Stimulated activated naive B cell treated with anti-CD40 and anti-IgM and Interleukin-4, amounts not matched to agents 10 μg/mL and 1 μg/mL and 100 μg/mL, for 72 hours (primary cell): ENCODE results near the gene CTR9.

Experiments
- ATAC-seq, 2 donors: fragments of 150-1000 bp; cut with Tn5 transposase; replicated peaks; 2 replicates each; pipeline ENCODE4 v1.10.0; 2021; ENCODE audit warnings: moderate library complexity in 1 of 2
- DNase-seq: peaks from one replicate; pipeline ENCODE4 v3.0.0; 2021
- H3K27ac Mint-ChIP-seq: one replicate; pipeline ENCODE4 v1.8.0; 2022; ENCODE audit warnings: mild to moderate bottlenecking, mixed read lengths
- H3K27me3 Mint-ChIP-seq, 2 donors: one replicate each; pipeline ENCODE4 v1.8.0; 2022; ENCODE audit warnings: mixed read lengths in 2 of 2
- H3K36me3 Mint-ChIP-seq, 2 donors: one replicate each; pipeline ENCODE4 v1.8.0; 2022; ENCODE audit warnings: mixed read lengths in 2 of 2, mild to moderate bottlenecking in 1 of 2
- H3K4me1 Mint-ChIP-seq, 2 donors: one replicate each; pipeline ENCODE4 v1.8.0; 2022; ENCODE audit warnings: mixed read lengths in 2 of 2, mild to moderate bottlenecking in 1 of 2
- H3K4me3 Mint-ChIP-seq, 2 donors: one replicate each; pipeline ENCODE4 v1.8.0; 2022; ENCODE audit warnings: mild to moderate bottlenecking in 2 of 2, mixed read lengths in 2 of 2, moderate library complexity in 1 of 2
- H3K9me3 Mint-ChIP-seq, 2 donors: one replicate each; pipeline ENCODE4 v1.8.0; 2022; ENCODE audit warnings: mixed read lengths in 2 of 2, mild to moderate bottlenecking in 1 of 2

CTR9 gene

DNA sequence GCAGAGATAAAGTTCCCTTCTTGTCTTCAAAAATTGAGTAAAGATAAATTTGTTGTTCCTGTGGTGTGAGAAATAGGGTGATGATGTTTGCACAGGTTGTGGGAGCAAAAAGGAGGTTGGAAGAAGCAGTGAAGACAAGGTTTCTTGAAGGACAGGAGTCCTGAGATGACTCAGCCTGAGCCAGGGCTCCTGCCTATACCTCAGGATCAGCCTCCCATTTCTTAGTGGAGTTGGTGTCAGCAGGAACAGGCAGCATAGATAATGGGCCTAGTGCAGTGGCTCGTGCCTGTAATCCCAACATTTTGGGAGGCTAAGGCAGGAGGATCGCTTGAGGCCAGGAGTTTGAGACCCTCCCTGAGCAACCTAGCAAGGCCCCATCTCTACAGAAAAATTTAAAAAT is 29.0 kb downstream of the CTR9 start:
- no peak for ATAC-seq
- no peak for DNase-seq
- Mint-ChIP-seq H3K4me1 (peaks cover 2 to 11% of the 10 kb centered on the region in 2 donors), H3K9me3 (no peaks in the 10 kb centered on the region), H3K27ac (peak overlapping the region; percentile 60), H3K36me3 (peaks cover 26 to 50% of the 10 kb centered on the region in 2 donors), H3K27me3 (no peaks in the 10 kb centered on the region), H3K4me3 (no peak overlapping the region)

- DNase-seq: no peak
- no peak overlapping the region for H3K4me3 Mint-ChIP-seq
- H3K27ac Mint-ChIP-seq: no peak overlapping the region
- peaks cover 0 to 2% of the 10 kb centered on the region in 2 donors for H3K4me1 Mint-ChIP-seq
- H3K27me3 Mint-ChIP-seq: no peaks in the 10 kb centered on the region
- no peaks in the 10 kb centered on the region for H3K9me3 Mint-ChIP-seq
- peaks cover 6 to 22% of the 10 kb centered on the region in 2 donors for H3K36me3 Mint-ChIP-seq
- ATAC-seq: no peak
Observed at GRCh38 chr11:10784232-10785145, 33.4 kb downstream of the CTR9 start.

DNA sequence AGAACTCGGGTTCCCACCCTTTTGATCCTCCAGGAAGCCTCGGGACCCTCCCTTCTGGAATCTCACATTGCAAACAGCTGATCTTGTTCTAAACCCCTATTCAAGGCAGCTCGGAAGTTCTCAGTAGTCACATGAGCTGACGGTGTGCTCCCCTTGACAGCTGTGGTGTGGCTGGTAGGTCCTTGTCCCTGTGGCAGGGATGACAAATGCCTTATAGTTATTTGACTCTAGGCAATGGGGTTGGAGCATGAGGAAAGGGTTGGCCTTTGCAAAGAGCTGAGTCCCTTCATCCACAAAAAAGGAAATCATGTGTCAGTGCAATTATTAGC is 34.1 kb downstream of the CTR9 start:
- Mint-ChIP-seq H3K4me1 (peaks cover 0 to under 1% of the 10 kb centered on the region in 2 donors), H3K9me3 (no peaks in the 10 kb centered on the region), H3K27me3 (no peaks in the 10 kb centered on the region), H3K27ac (no peak overlapping the region), H3K36me3 (peaks cover 3 to 18% of the 10 kb centered on the region in 2 donors), H3K4me3 (no peak overlapping the region)
- ATAC-seq (no peak), DNase-seq (no peak)

DNA sequence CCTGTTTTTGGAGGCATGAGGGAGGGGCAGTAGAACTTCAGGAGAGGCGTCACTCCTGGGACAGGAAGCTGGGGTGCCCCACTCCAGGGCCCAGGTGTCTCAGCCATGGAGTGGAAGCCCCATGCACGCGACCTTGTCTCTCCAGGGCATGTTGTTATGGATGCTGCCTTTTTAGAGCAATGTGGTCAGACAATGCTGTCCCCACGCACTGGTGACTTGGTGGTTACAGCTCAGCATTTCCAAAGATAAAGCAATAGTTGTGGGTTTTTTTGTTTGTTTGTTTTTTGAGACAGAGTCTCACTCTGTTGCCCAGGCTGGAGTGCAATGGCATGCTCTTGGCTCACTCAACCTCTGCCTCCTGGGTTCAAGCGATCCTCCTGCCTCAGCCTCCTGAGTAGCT is 35.4 kb downstream of the CTR9 start:
- H3K4me3 Mint-ChIP-seq: no peak overlapping the region
- no peak for DNase-seq

DNA sequence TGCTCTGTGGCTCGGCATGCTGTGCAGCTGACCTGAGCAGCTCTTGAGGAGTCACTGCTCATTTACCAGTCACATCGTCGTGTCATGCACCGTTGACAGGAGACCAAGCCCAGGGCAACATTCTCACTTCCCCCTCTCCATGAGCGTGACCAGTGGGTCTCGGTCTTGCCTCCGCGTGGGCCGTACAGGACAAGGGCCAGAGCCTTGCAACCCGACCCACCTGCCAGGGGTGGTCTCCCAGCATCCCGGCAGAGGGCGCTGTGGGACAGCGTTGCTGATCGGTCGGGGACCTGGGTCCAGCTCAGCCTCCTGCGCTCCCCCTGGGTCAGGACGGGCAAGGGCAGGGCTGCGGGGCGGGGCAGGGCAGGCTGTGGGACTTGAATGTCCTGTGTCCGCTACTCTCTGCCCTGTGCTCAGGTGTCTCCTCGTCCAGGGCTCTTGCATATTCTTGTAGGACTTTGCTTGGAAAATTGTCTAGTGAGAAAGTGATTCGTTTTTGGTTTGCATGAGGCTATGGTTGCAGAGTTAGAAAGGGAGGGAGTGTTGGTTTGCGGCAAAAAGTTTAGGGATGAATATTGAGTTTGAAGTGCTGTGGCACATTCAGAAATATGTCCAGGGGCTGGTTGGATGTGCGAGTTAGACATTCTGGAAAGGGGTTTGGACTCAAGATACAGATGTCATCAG is 41.5 kb downstream of the CTR9 start:
- ATAC-seq (peak; percentile 92 to 94), DNase-seq (peak; percentile 87)
- no peak overlapping the region for H3K27ac Mint-ChIP-seq
- H3K4me3 Mint-ChIP-seq: peak overlapping the region; percentile 1 to 26
- no peaks in the 10 kb centered on the region for H3K27me3 Mint-ChIP-seq
- H3K36me3 Mint-ChIP-seq: peaks cover 9 to 24% of the 10 kb centered on the region in 2 donors
- H3K9me3 Mint-ChIP-seq: no peaks in the 10 kb centered on the region
- H3K4me1 Mint-ChIP-seq: peaks cover 22 to 34% of the 10 kb centered on the region in 2 donors

More for the DNA sequence above, 35.4 kb downstream of the CTR9 start:
- no peaks in the 10 kb centered on the region for H3K27me3 Mint-ChIP-seq
- no peaks in the 10 kb centered on the region for H3K4me1 Mint-ChIP-seq
- peak in 1 of 2 donors; percentile 16 for ATAC-seq
- H3K9me3 Mint-ChIP-seq: no peaks in the 10 kb centered on the region
- no peak overlapping the region for H3K27ac Mint-ChIP-seq
- H3K36me3 Mint-ChIP-seq: peaks cover 2 to 5% of the 10 kb centered on the region in 2 donors

DNA sequence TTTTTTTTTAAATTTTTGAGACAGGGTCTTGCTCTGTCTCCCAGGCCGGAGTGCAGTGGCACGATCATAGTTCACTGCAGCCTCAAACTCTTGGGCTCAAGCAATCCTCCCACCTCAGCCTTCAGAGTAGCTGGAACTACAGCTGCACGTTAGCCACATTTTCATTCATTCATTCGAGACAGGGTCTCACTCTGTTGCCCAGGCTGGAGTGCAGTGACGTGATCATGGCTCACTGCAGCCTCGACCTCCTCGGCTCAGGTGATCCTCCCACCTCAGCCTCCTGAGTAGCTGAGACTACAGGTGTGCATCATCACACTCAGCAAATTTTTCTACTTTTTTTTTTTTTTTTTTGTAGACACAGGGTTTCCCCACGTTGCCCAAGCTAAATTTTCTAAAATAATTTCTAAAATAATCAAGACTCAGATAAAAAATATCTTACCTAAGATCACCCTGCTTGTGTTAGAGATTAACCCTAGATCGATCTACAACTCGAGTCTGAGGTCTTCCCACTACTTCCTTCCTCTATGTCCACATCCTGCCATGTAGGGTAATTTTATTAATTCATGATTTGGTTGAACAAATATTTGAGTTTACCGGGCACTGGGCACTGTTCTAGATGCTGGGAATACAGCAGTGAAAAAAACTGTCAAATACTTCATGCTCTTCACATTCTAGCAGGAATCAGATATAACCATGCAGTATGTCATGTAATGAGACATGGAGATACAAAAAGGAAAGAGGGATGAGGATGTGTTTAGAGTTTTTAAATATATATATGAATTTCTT is 42.6 kb downstream of the CTR9 start:
- Mint-ChIP-seq H3K4me3 (no peak overlapping the region), H3K27ac (no peak overlapping the region), H3K27me3 (no peaks in the 10 kb centered on the region), H3K4me1 (peaks cover 22 to 34% of the 10 kb centered on the region in 2 donors), H3K9me3 (no peaks in the 10 kb centered on the region), H3K36me3 (peaks cover 9 to 27% of the 10 kb centered on the region in 2 donors)
- DNase-seq (no peak), ATAC-seq (no peak)

GRCh38 chr11:10796191-10796590 is 45.1 kb downstream of the CTR9 start:
- Mint-ChIP-seq H3K4me1 (peaks cover 24 to 34% of the 10 kb centered on the region in 2 donors), H3K27ac (peak overlapping the region; percentile 37), H3K27me3 (no peaks in the 10 kb centered on the region), H3K9me3 (no peaks in the 10 kb centered on the region), H3K36me3 (peaks cover 25 to 43% of the 10 kb centered on the region in 2 donors), H3K4me3 (no peak overlapping the region)
- no peak for ATAC-seq
- no peak for DNase-seq

DNA sequence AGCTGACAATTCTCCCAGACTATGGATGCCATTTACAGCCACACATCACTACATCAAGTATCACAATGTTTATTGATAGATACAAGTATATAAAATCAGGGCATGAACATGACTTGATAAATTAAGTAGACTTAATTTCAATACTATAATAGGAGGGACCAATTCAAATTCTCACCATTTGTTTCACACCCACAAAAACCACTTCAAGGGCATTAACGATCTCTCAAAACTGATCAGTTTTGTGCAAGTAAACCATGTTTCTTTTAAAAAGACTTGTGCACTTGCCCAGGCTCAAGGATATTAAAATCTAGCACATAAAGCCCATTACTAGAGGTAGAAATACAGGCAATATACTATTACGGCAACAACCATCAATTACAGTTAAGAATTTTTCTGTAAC is 46.0 kb downstream of the CTR9 start:
- Mint-ChIP-seq H3K36me3 (peaks cover 30 to 49% of the 10 kb centered on the region in 2 donors), H3K4me1 (peaks cover 23 to 30% of the 10 kb centered on the region in 2 donors), H3K27me3 (no peaks in the 10 kb centered on the region), H3K27ac (no peak overlapping the region), H3K4me3 (no peak overlapping the region), H3K9me3 (no peaks in the 10 kb centered on the region)
- DNase-seq (no peak), ATAC-seq (no peak)

DNA sequence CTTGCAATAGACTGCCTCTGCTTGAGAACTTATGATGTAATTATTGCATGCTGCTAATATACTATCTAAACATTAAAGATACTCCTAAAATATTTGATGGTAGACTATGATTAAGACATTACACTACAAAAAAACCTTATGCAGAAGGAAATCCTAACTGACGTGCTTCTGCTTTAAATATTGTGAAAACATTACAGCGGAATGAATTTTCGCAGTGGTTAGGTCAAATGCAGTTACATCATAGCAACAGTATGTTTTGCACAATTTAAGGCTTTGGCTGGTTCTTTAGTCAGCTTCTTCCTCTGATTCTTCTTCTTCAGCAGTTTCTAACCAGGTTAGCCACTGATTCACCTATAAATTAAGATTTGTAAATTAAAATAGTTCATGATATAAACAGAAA is 46.5 kb downstream of the CTR9 start:
- Mint-ChIP-seq H3K27me3 (no peaks in the 10 kb centered on the region), H3K4me3 (no peak overlapping the region), H3K27ac (no peak overlapping the region), H3K36me3 (peaks cover 30 to 49% of the 10 kb centered on the region in 2 donors), H3K4me1 (peaks cover 17 to 24% of the 10 kb centered on the region in 2 donors), H3K9me3 (no peaks in the 10 kb centered on the region)
- no peak for DNase-seq
- ATAC-seq: no peak

GRCh38 chr11:10798330-10798928 is 47.4 kb downstream of the CTR9 start:
- Mint-ChIP-seq H3K4me3 (no peak overlapping the region), H3K27me3 (no peaks in the 10 kb centered on the region), H3K4me1 (peaks cover 14 to 16% of the 10 kb centered on the region in 2 donors), H3K9me3 (no peaks in the 10 kb centered on the region), H3K36me3 (peaks cover 33 to 51% of the 10 kb centered on the region in 2 donors), H3K27ac (no peak overlapping the region)
- no peak for ATAC-seq
- DNase-seq: no peak

DNA sequence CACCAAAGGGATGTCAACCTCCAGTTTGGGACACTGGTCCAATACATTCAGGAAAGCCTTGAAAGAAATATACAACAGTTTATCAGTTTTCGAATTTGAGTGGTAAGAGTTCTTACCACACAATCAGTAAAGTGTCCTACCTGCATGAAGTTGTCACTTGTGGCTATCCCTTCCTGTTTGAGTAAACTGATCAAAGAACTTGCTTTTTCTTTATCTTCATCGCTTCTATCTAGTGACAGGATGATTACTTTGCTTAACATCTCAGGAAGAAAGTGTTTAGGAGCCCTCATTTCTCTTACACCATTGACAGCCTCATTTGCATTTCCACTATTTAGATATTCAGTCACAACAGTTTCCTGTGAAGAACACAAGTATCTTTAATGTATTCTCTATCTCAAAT is 49.2 kb downstream of the CTR9 start:
- ATAC-seq (no peak), DNase-seq (no peak)
- no peaks in the 10 kb centered on the region for H3K9me3 Mint-ChIP-seq
- H3K27me3 Mint-ChIP-seq: no peaks in the 10 kb centered on the region
- no peak overlapping the region for H3K4me3 Mint-ChIP-seq
- H3K27ac Mint-ChIP-seq: peak overlapping the region; percentile 31
- H3K36me3 Mint-ChIP-seq: peaks cover 44 to 56% of the 10 kb centered on the region in 2 donors
- peaks cover 14 to 17% of the 10 kb centered on the region in 2 donors for H3K4me1 Mint-ChIP-seq

DNA sequence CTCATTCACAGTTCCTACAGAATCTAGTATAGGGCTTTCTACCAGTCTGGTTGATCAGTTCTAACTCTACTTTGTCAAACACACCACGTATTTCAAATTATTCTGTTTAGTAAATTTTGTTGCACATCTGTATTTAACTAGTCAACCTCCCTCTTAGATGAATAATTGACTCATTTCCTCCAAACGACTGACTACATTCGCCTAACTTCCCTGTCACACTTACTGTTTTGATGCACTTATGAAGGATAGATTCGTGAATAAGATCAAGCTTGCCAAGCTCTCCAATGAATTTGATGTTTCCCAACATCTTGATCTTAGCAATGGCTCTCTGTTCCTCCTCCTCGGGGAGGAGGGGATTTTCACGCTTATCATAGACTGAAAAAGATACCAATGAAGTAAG is 52.6 kb downstream of the CTR9 start:
- DNase-seq (no peak), ATAC-seq (no peak)
- no peaks in the 10 kb centered on the region for H3K27me3 Mint-ChIP-seq
- H3K4me3 Mint-ChIP-seq: no peak overlapping the region
- H3K9me3 Mint-ChIP-seq: no peaks in the 10 kb centered on the region
- peaks cover 57 to 68% of the 10 kb centered on the region in 2 donors for H3K36me3 Mint-ChIP-seq
- peak overlapping the region; percentile 56 for H3K27ac Mint-ChIP-seq
- peaks cover 20 to 35% of the 10 kb centered on the region in 2 donors for H3K4me1 Mint-ChIP-seq

- no peaks in the 10 kb centered on the region for H3K27me3 Mint-ChIP-seq
- ATAC-seq: no peak
- H3K4me3 Mint-ChIP-seq: peak overlapping the region; percentile 19 to 46
- H3K9me3 Mint-ChIP-seq: no peaks in the 10 kb centered on the region
- peaks cover 26 to 47% of the 10 kb centered on the region in 2 donors for H3K4me1 Mint-ChIP-seq
- no peak for DNase-seq
- H3K36me3 Mint-ChIP-seq: peaks cover 42 to 58% of the 10 kb centered on the region in 2 donors
- peak overlapping the region; percentile 14 for H3K27ac Mint-ChIP-seq
Observed at GRCh38 chr11:10805741-10806140, 54.7 kb downstream of the CTR9 start.

DNA sequence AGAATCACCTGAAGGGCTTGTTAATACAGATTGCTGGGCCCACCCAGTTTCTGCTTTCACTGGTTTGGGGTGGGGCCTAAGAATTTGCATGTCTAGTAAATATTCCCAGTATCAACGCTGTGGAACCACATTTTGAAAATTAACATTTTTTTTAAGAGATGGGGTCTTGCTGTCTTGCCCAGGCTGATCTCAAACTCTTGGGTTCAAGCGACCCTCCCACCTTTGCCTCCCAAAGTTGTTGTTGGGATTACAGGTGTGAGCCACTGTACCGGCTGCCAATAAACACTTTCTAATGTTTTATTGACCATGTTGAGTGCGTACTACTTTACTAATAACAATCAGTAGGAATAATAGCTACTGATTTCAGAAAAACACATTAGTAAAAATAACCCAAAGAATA is 55.2 kb downstream of the CTR9 start:
- peaks cover 26 to 47% of the 10 kb centered on the region in 2 donors for H3K4me1 Mint-ChIP-seq
- peaks cover 41 to 55% of the 10 kb centered on the region in 2 donors for H3K36me3 Mint-ChIP-seq
- H3K27me3 Mint-ChIP-seq: no peaks in the 10 kb centered on the region
- H3K4me3 Mint-ChIP-seq: peak overlapping the region in 1 of 2 donors; percentile 98
- H3K27ac Mint-ChIP-seq: no peak overlapping the region
- no peak for DNase-seq
- H3K9me3 Mint-ChIP-seq: no peaks in the 10 kb centered on the region
- no peak for ATAC-seq
